ENCODE measurements around the gene KRTAP12-2.
A peak's percentile ranks its signal among the peaks of the same experiment; 100 is the strongest.
"Not testable (repeated sequence)": the region's sequence is repeated elsewhere in the genome, so short reads cannot be mapped to it uniquely, and the experiment has no call there.

The KRTAP12-2 gene

DNA sequence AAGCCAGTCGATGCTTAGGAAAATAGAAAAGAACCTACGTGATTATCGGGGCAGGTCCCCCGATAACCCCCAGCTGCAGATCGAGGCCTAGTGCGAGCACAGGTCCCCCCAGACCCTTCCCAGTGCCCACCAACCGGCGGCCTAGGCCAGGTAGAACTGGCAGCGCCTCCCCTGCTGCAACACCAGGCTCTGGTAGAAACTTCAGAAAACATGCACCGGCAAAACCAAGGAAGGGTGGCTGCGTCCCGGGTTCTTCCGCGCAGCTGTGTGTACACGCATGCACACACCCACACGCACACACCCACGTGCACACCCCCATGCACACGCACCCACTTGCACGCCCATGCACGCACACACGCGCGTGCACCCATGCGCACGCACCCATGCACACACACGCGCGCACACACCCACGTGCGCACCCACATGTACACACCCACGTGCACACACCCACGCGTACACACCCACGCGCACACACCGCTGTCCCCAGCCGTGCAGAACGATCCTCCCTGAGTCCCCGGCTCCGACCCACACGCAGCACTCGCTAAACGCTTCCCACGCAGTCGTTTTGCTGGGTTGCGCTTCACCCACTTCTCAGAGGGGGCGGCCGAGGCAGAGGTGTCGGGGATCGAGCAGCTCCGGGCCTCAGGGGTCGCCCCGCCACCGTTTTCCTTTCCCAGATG is 39.4 kb upstream of the KRTAP12-2 start:
- peak overlapping the region; percentile 30 for H3K27ac Mint-ChIP-seq

DNA sequence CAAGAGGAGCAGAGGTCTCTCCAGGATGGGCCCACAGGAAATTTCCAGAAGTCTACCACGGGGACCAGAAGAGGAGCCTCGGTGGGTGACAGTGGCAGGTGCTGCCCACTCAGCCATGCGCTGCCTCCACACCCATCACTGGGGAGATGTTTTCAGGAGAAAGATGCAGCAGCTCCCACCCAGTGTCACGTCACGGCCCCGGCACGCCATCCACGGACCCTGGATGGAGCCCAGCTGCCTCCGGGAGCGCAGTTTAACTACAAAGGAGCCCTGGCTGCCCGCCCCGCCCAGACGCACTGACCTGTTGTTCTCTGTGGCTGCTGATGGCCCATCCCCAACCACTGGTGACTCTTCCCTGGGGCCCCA is 37.9 kb upstream of the KRTAP12-2 start:
- H3K4me3 Mint-ChIP-seq = no peak overlapping the region
- H3K27ac Mint-ChIP-seq = no peak overlapping the region
- H3K4me1 Mint-ChIP-seq = peaks cover 12% of the 10 kb centered on the region
- peaks cover 6% of the 10 kb centered on the region for H3K36me3 Mint-ChIP-seq
- peaks cover 39% of the 10 kb centered on the region for H3K27me3 Mint-ChIP-seq
- no peaks in the 10 kb centered on the region for H3K9me3 Mint-ChIP-seq

More for the DNA sequence above, 39.4 kb upstream of the KRTAP12-2 start:
- H3K4me3 Mint-ChIP-seq = no peak overlapping the region
- peaks cover 46% of the 10 kb centered on the region for H3K27me3 Mint-ChIP-seq
- peaks cover 6% of the 10 kb centered on the region for H3K36me3 Mint-ChIP-seq
- H3K9me3 Mint-ChIP-seq = no peaks in the 10 kb centered on the region
- peaks cover 25% of the 10 kb centered on the region for H3K4me1 Mint-ChIP-seq

GRCh38 chr21:44703731-44704635 is 37.3 kb upstream of the KRTAP12-2 start:
- H3K9me3 Mint-ChIP-seq = no peaks in the 10 kb centered on the region
- H3K27me3 Mint-ChIP-seq = peaks cover 38% of the 10 kb centered on the region
- H3K36me3 Mint-ChIP-seq = peaks cover 6% of the 10 kb centered on the region
- H3K27ac Mint-ChIP-seq = no peak overlapping the region
- H3K4me3 Mint-ChIP-seq = no peak overlapping the region
- H3K4me1 Mint-ChIP-seq = peaks cover 6% of the 10 kb centered on the region

DNA sequence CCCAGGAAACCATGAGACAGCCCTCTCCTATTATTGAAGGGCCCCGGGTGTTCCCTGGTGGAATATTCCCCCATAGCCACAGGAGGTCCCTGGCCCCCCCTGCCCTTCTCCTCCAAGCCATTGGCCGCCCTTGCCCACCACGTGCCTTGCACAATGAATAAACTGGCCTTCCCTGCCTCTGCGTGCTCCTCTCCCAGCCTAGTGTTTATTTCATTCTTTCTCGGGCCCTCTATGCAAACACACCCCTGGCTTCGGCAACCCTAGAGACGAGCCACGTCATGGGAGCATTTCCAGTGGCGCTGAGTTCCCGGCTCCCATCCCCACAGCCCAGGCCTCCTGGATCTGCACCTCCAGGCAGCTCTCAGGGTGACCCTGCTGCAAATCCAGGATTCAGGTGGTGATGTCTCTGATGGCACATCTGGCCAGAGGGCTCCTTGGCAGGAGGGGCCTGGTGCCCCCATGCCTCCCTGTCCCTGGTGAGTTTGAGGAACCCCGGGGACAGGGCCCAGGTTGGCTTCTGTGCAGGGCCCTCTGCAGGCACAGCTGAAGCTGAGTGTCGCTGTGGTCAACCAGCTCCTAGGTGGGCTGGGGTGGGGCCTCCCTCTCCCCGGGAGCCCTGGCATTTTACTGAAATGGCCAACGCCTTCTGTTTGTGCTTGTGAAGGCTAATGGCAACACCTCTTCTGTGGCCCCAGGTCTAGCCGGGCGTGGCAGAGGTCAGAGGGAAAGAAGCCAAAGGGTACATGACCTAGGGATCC is 36.4 kb upstream of the KRTAP12-2 start:
- no peak overlapping the region for H3K27ac Mint-ChIP-seq
- H3K27me3 Mint-ChIP-seq = peaks cover 41% of the 10 kb centered on the region
- peaks cover 7% of the 10 kb centered on the region for H3K4me1 Mint-ChIP-seq
- no peak overlapping the region for H3K4me3 Mint-ChIP-seq
- no peaks in the 10 kb centered on the region for H3K9me3 Mint-ChIP-seq
- H3K36me3 Mint-ChIP-seq = peaks cover 6% of the 10 kb centered on the region

GRCh38 chr21:44702111-44702972 is 35.6 kb upstream of the KRTAP12-2 start:
- peaks cover 10% of the 10 kb centered on the region for H3K4me1 Mint-ChIP-seq
- no peak overlapping the region for H3K27ac Mint-ChIP-seq
- H3K9me3 Mint-ChIP-seq = no peaks in the 10 kb centered on the region
- H3K36me3 Mint-ChIP-seq = peaks cover 6% of the 10 kb centered on the region
- H3K4me3 Mint-ChIP-seq = no peak overlapping the region
- peaks cover 46% of the 10 kb centered on the region for H3K27me3 Mint-ChIP-seq

DNA sequence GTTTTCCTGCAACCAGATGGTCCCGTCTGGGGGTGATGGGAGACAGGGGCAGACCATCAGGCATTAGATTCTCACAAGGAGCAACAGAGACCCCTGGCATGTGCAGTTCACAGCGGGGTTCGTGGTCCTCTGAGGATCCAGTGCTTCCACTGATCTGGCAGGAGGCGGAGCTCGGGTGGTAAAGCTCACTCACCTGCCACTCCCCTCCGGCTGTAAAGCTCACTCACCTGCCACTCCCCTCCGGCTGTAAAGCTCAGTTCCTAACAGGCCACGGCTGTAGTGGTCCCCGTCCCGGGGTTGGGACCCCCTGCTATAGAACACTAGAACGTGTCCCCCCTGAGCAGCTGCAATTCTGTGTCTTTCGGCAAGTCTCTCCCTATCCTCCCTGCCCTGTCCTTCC is 34.8 kb upstream of the KRTAP12-2 start:
- Mint-ChIP-seq H3K4me1 (peaks cover 9% of the 10 kb centered on the region), H3K27me3 (peaks cover 45% of the 10 kb centered on the region), H3K4me3 (no peak overlapping the region), H3K36me3 (peaks cover 6% of the 10 kb centered on the region), H3K9me3 (no peaks in the 10 kb centered on the region), H3K27ac (no peak overlapping the region)

- Mint-ChIP-seq H3K36me3 (peaks cover 6% of the 10 kb centered on the region), H3K4me1 (peaks cover 9% of the 10 kb centered on the region), H3K27me3 (peaks cover 45% of the 10 kb centered on the region), H3K27ac (peak overlapping the region; percentile 35), H3K9me3 (no peaks in the 10 kb centered on the region), H3K4me3 (no peak overlapping the region)
These were observed 34.3 kb upstream of the KRTAP12-2 start for GRCh38 chr21:44701023-44701400.

GRCh38 chr21:44700101-44701022 is 33.6 kb upstream of the KRTAP12-2 start:
- Mint-ChIP-seq H3K4me1 (peaks cover 10% of the 10 kb centered on the region), H3K27me3 (peaks cover 40% of the 10 kb centered on the region), H3K9me3 (no peaks in the 10 kb centered on the region), H3K4me3 (no peak overlapping the region), H3K27ac (no peak overlapping the region), H3K36me3 (peaks cover 2% of the 10 kb centered on the region)

- Mint-ChIP-seq H3K4me3 (peak overlapping the region; percentile 30), H3K27ac (no peak overlapping the region), H3K27me3 (peaks cover 34% of the 10 kb centered on the region), H3K4me1 (peaks cover 16% of the 10 kb centered on the region), H3K36me3 (no peaks in the 10 kb centered on the region), H3K9me3 (no peaks in the 10 kb centered on the region)
These were observed 32.8 kb upstream of the KRTAP12-2 start for GRCh38 chr21:44699502-44700001.

DNA sequence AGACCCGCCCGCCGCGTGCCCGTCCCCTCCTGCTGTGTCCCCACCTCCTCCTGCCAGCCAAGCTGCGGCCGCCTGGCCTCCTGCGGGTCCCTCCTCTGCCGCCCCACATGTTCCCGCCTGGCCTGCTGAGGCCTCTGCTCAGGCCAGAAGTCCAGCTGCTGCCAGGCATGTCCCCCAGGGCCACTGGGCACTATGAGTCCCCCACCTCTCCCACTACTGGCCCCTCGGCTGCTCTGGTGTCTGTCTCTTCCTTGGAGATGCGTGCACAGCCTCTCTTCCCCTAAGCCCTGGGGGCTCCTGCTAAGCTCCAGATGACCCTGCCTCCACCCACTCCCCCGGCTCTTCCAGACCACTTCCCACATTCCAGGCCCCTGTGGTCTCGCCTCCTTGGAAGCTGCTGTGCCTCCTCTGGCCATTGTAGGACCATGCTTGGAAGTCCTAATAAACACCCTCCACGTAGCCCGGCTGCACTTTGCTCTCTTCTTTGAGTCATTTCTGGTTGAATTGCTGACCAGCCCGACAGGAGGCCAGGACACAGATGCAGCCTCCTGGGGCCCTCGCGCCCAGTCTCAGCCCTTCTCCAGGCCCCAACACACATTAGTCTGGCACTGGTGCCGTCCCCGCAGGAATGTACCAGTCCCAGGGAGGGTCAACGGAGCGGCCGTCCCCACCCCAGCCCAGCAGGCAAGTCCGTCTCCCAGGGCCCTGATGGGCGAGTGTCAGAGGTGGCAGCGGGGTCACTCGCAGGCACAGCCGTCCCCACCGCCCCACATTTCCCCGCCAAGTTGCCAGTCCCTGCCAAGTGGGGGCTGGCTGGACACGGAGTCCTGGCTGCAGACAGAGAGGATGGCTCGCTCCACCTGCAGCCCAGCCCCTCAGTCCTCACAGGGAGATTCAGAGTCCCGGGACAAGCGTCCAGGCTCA is 31.3 kb upstream of the KRTAP12-2 start:
- Mint-ChIP-seq H3K4me1 (peaks cover 20% of the 10 kb centered on the region), H3K27me3 (peaks cover 28% of the 10 kb centered on the region), H3K9me3 (peaks cover 10% of the 10 kb centered on the region), H3K36me3 (peaks cover 2% of the 10 kb centered on the region), H3K27ac (no peak overlapping the region), H3K4me3 (no peak overlapping the region)

GRCh38 chr21:44697172-44697810 is 30.6 kb upstream of the KRTAP12-2 start, which contains the start of gene KRTAP10-12:
KRTAP10-12 (plus strand) TSS chr21:44697172; CDS start chr21:44697202, 30 bp downstream.
- Mint-ChIP-seq H3K27me3 (peaks cover 22% of the 10 kb centered on the region), H3K9me3 (peaks cover 18% of the 10 kb centered on the region), H3K4me1 (peaks cover 21% of the 10 kb centered on the region)
- H3K27ac Mint-ChIP-seq, H3K4me3 Mint-ChIP-seq, H3K36me3 Mint-ChIP-seq: not testable (repeated sequence)

- H3K27ac Mint-ChIP-seq = no peak overlapping the region
- peaks cover 18% of the 10 kb centered on the region for H3K9me3 Mint-ChIP-seq
- peaks cover 4% of the 10 kb centered on the region for H3K36me3 Mint-ChIP-seq
- peaks cover 28% of the 10 kb centered on the region for H3K4me1 Mint-ChIP-seq
- H3K4me3 Mint-ChIP-seq = no peak overlapping the region
- peaks cover 18% of the 10 kb centered on the region for H3K27me3 Mint-ChIP-seq
These were observed 29.8 kb upstream of the KRTAP12-2 start for GRCh38 chr21:44696572-44696971.

- H3K27ac Mint-ChIP-seq = no peak overlapping the region
- peaks cover 18% of the 10 kb centered on the region for H3K9me3 Mint-ChIP-seq
- H3K4me3 Mint-ChIP-seq = no peak overlapping the region
- H3K36me3 Mint-ChIP-seq = peaks cover 4% of the 10 kb centered on the region
- peaks cover 18% of the 10 kb centered on the region for H3K27me3 Mint-ChIP-seq
- peaks cover 35% of the 10 kb centered on the region for H3K4me1 Mint-ChIP-seq
These were observed 28.9 kb upstream of the KRTAP12-2 start for GRCh38 chr21:44695641-44696040.

Data from activated naive CD4-positive, alpha-beta T cell treated with anti-CD3 and anti-CD28 coated beads, Interleukin-2, amount 50 U/mL, for 24 hours (primary cell).